Thyroid gland (tissue), 4 donors: ENCODE data around the gene CHST11.

Experiments
- POLR2A ChIP-seq, 2 donors: fragments of 450-650 bp; IDR thresholded peaks; one replicate each; pipeline ENCODE4 v1.6.1; 2017; ENCODE audit warnings: antibody characterized with exemption in 2 of 2, mild to moderate bottlenecking in 2 of 2, moderate library complexity in 1 of 2
- TF ChIP-seq, protein P1 (sequence below), 6 experiments: fragments of 200-600 bp in 3 of 6; fragments of 450-650 bp in 3 of 6; sonication (generic) in 3 of 6; IDR thresholded peaks; one replicate each; pipeline ENCODE4 v1.5.1; 2016 to 2019; ENCODE audit warnings: antibody characterized with exemption in 6 of 6, mild to moderate bottlenecking in 2 of 6, inconsistent platforms in 1 of 6, moderate library complexity in 1 of 6

DNA sequence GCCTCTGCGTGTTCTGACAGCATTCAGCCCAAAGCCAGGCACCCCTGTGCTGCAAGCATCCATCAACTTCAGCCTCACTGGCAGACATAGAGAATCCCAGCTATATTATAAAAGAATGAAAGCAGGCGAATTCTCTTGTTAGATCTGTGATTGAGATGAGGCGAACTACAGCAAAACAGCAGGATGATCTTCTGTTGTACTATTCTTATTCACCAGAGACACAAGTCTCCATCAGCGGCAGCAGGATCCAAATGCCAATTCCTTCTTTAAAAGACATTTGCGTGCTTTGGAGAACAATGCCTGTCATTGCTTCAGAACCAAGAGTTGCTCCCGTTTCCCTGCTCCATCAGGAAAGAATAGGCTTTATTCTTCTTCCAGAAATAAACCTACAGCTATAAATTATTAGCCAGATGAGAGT, 312.4 kb downstream of the CHST11 start:
- TF ChIP-seq, protein P1, sequence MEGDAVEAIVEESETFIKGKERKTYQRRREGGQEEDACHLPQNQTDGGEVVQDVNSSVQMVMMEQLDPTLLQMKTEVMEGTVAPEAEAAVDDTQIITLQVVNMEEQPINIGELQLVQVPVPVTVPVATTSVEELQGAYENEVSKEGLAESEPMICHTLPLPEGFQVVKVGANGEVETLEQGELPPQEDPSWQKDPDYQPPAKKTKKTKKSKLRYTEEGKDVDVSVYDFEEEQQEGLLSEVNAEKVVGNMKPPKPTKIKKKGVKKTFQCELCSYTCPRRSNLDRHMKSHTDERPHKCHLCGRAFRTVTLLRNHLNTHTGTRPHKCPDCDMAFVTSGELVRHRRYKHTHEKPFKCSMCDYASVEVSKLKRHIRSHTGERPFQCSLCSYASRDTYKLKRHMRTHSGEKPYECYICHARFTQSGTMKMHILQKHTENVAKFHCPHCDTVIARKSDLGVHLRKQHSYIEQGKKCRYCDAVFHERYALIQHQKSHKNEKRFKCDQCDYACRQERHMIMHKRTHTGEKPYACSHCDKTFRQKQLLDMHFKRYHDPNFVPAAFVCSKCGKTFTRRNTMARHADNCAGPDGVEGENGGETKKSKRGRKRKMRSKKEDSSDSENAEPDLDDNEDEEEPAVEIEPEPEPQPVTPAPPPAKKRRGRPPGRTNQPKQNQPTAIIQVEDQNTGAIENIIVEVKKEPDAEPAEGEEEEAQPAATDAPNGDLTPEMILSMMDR (IDR thresholded peaks at IDR 0.05) = no peak
- no peak for TF ChIP-seq POLR2A (IDR thresholded peaks at IDR 0.05)
